Large intestine (tissue), 3 donors: Measurements from ENCODE around the gene ZNF12. TPM values are rescaled to one million over a fixed set of nuclear protein-coding genes. Genes with fewer than 3 reads are reported as not detected.
"Not testable (repeated sequence)": the region's sequence is repeated elsewhere in the genome, so short reads cannot be mapped to it uniquely, and the experiment has no call there.

ENCODE experiments used
- DNase-seq, 2 donors: peaks; one replicate each; pipeline versions ENCODE4 v3.0.0 to v3.0.0-alpha.2; 2013
- H3K27ac ChIP-seq: one replicate; pipeline ENCODE4 v1.5.1; 2013; ENCODE audit warnings: low read length
- H3K27me3 ChIP-seq: 2 replicates; pipeline ENCODE4 v1.6.1; 2013; ENCODE audit warnings: low read length; ENCODE audit not compliant: control insufficient read depth, insufficient read depth
- H3K36me3 ChIP-seq: 2 replicates; pipeline ENCODE4 v1.6.1; 2013; ENCODE audit warnings: low read length; ENCODE audit not compliant: control insufficient read depth, insufficient read depth
- H3K4me1 ChIP-seq: one replicate; pipeline ENCODE4 v1.6.1; 2013; ENCODE audit warnings: low read length; ENCODE audit not compliant: control insufficient read depth, insufficient read depth
- H3K4me3 ChIP-seq: one replicate; pipeline ENCODE4 v1.5.1; 2013; ENCODE audit warnings: low read length
- H3K9me3 ChIP-seq: one replicate; pipeline ENCODE4 v1.6.1; 2013; ENCODE audit warnings: mild to moderate bottlenecking, low read depth, low read length, moderate library complexity; ENCODE audit not compliant: control insufficient read depth
- WGBS: methylation state at CpG from one replicate; pipeline ENCODE4 v1.1.5; 2013; ENCODE audit warnings: low lambda C conversion rate; ENCODE audit not compliant: insufficient coverage; 5-methylcytosine and 5-hydroxymethylcytosine counted together
- polyA plus RNA-seq: library from polyadenylated mRNA; unstranded; fragments of 120-200 nt; gene quantifications from one replicate; pipeline ENCODE4 v1.2.1, GENCODE V29; 2013

Gene ZNF12
- polyA plus RNA-seq, 1 donor, result 36.7 TPM

GRCh38 chr7:6701860-6702259, 4.9 kb downstream of the ZNF12 start:
- WGBS, result no CpG with 5 or more reads among the region's 1 CpG
- DNase-seq, result no peak
- Histone ChIP-seq H3K27me3 (no peaks in the 10 kb centered on the region), H3K4me1 (no peaks in the 10 kb centered on the region), H3K27ac (no peak overlapping the region), H3K36me3 (peaks cover 68% of the 10 kb centered on the region), H3K9me3 (peaks cover 48% of the 10 kb centered on the region), H3K4me3 (no peak overlapping the region)

DNA sequence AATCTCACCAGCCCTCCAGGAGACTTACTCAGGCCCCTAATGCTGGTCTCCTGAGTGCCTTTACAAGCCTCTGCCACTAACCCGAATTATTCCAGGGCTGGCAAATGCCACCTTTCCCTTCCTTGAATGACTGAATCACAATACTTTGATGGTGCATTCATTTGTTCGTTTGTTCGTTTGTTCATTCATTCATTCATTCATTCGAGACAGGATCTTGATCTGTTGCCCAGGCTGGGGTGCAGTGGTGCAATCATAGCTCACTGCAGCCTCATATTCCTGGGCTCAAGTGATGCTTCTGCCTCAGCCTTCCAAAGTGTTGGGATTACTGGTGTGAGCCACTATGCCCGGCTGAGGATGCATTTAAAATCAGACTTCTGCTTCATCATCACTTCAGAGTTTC, 6.0 kb downstream of the ZNF12 start:
- H3K27ac ChIP-seq, result no peak overlapping the region
- no peak overlapping the region for H3K4me3 ChIP-seq
- DNase-seq, result no peak
- H3K4me1 ChIP-seq, result no peaks in the 10 kb centered on the region
- peaks cover 79% of the 10 kb centered on the region for H3K36me3 ChIP-seq
- 100% methylated on average over 1 of the region's 5 CpGs for WGBS
- H3K9me3 ChIP-seq, result peaks cover 52% of the 10 kb centered on the region
- no peaks in the 10 kb centered on the region for H3K27me3 ChIP-seq

GRCh38 chr7:6691609-6692106, 15.1 kb downstream of the ZNF12 start:
- Histone ChIP-seq H3K27ac (no peak overlapping the region), H3K36me3 (peaks cover 92% of the 10 kb centered on the region), H3K4me1 (no peaks in the 10 kb centered on the region), H3K9me3 (peaks cover 68% of the 10 kb centered on the region), H3K4me3 (no peak overlapping the region), H3K27me3 (no peaks in the 10 kb centered on the region)
- DNase-seq, result no peak
- WGBS, result 100% methylated on average over 1 of the region's 5 CpGs

- Histone ChIP-seq H3K4me3 (no peak overlapping the region), H3K4me1 (no peaks in the 10 kb centered on the region), H3K36me3 (peaks cover 89% of the 10 kb centered on the region), H3K27me3 (no peaks in the 10 kb centered on the region), H3K27ac (no peak overlapping the region), H3K9me3 (peaks cover 71% of the 10 kb centered on the region)
- 100% methylated on average over 1 of the region's 4 CpGs for WGBS
- no peak for DNase-seq
Observed at GRCh38 chr7:6691103-6691502, 15.6 kb downstream of the ZNF12 start.

- no CpG with 5 or more reads among the region's 1 CpG for WGBS
- peaks cover 77% of the 10 kb centered on the region for H3K9me3 ChIP-seq
Observed at GRCh38 chr7:6680146-6680545, 26.6 kb downstream of the ZNF12 start.

GRCh38 chr7:6675807-6676405, 30.8 kb downstream of the ZNF12 start:
- H3K36me3 ChIP-seq, result no peaks in the 10 kb centered on the region
- H3K27ac ChIP-seq, result no peak overlapping the region
- DNase-seq, result no peak
- peaks cover 72% of the 10 kb centered on the region for H3K9me3 ChIP-seq
- WGBS, result no CpG with 5 or more reads among the region's 1 CpG
- no peaks in the 10 kb centered on the region for H3K4me1 ChIP-seq
- no peaks in the 10 kb centered on the region for H3K27me3 ChIP-seq
- no peak overlapping the region for H3K4me3 ChIP-seq

More at GRCh38 chr7:6680146-6680545, 26.6 kb downstream of the ZNF12 start:
- Histone ChIP-seq H3K27me3 (no peaks in the 10 kb centered on the region), H3K4me3 (no peak overlapping the region), H3K4me1 (no peaks in the 10 kb centered on the region), H3K27ac (no peak overlapping the region), H3K36me3 (no peaks in the 10 kb centered on the region)
- no peak for DNase-seq

DNA sequence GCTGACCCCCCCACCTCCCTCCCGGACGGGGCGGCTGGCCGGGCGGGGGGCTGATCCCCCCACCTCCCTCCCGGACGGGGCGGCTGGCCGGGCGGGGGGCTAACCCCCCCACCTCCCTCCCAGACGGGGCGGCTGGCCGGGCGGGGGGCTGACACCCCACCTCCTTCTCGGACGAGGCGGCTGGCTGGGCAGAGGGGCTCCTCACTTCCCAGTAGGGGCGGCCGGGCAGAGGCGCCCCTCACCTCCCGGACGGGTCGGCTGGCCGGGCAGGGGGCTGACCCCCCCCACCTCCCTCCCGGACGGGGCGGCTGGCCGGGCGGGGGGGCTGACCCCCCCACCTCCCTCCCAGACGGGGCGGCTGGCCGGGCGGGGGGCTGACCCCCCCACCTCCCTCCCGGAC, 35.9 kb downstream of the ZNF12 start:
- H3K36me3 ChIP-seq, H3K4me1 ChIP-seq, H3K27me3 ChIP-seq, DNase-seq, H3K4me3 ChIP-seq, H3K27ac ChIP-seq: not testable (repeated sequence)
- H3K9me3 ChIP-seq, result peaks cover 33% of the 10 kb centered on the region
- no CpG with 5 or more reads among the region's 34 CpGs for WGBS

GRCh38 chr7:6658618-6659345, 48.0 kb downstream of the ZNF12 start:
- Histone ChIP-seq H3K4me1 (peaks cover 4% of the 10 kb centered on the region), H3K4me3 (no peak overlapping the region), H3K9me3 (peaks cover 6% of the 10 kb centered on the region), H3K27me3 (no peaks in the 10 kb centered on the region), H3K36me3 (peaks cover 14% of the 10 kb centered on the region), H3K27ac (no peak overlapping the region)
- WGBS, result 50% methylated on average over 3 of the region's 11 CpGs
- no peak for DNase-seq

GRCh38 chr7:6656413-6656812, 50.3 kb downstream of the ZNF12 start:
- no peak overlapping the region for H3K27ac ChIP-seq
- no CpG with 5 or more reads among the region's 9 CpGs for WGBS
- peaks cover 4% of the 10 kb centered on the region for H3K4me1 ChIP-seq
- H3K36me3 ChIP-seq, result peaks cover 25% of the 10 kb centered on the region
- no peak for DNase-seq
- H3K4me3 ChIP-seq, result no peak overlapping the region
- peaks cover 25% of the 10 kb centered on the region for H3K9me3 ChIP-seq
- no peaks in the 10 kb centered on the region for H3K27me3 ChIP-seq

DNA sequence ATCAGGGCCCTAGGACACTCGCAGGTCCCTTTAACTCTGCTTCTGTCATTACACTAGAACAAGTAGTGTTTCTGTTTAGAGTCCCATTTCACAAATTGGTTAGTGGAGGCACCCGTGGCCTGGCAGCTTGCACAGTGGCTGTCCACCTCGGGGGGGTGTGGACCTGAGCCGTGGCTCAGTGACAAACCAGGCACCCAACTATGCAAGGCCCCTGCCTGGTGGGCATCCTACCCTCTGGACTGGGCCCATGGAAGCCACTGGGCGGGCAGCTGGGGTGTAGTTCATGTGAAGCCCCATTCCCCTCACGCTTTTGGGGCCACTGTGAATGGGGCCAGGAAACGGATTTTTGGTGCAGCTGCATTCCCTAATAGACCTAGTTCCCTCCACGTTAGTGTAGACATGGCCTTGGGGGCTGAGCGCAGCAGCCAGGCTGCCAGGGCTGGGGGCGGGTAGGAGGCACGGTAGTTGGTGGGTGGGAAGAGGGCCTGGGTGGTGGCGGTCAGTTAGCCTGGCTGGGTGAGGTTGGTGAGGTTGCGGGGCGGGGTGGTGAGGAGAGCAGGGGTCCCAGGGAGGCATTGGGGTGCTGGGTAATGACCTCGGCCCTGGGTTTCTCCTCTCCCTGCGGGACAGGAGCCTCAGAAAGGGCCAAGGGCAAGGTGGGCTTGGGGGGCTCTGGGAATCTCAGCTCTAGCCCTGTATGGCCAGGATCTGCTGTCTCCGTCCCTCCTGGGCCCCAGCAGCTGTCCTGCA, 50.9 kb downstream of the ZNF12 start:
- peaks cover 30% of the 10 kb centered on the region for H3K9me3 ChIP-seq
- H3K27ac ChIP-seq, result no peak overlapping the region
- H3K4me3 ChIP-seq, result no peak overlapping the region
- no peak for DNase-seq
- H3K36me3 ChIP-seq, result peaks cover 29% of the 10 kb centered on the region
- H3K27me3 ChIP-seq, result no peaks in the 10 kb centered on the region
- no CpG with 5 or more reads among the region's 17 CpGs for WGBS
- peaks cover 4% of the 10 kb centered on the region for H3K4me1 ChIP-seq
